8988T (cell line): Measurements from ENCODE around the gene KRT4.
"Not testable (repeated sequence)": the region's sequence is repeated elsewhere in the genome, so short reads cannot be mapped to it uniquely, and the experiment has no call there.

Experiments
- DNase-seq: peaks from one replicate; pipeline ENCODE4 v3.0.0; 2011

KRT4 gene

GRCh38 chr12:52813885-52814709, at the start of gene KRT4:
Gene KRT4 (minus strand): TSS chr12:52814116. CDS start chr12:52814058, 58 bp downstream.
- no peak for DNase-seq

GRCh38 chr12:52862023-52862422, 48.1 kb upstream of the KRT4 start:
- DNase-seq, result no peak

GRCh38 chr12:52861511-52861910, 47.6 kb upstream of the KRT4 start:
- no peak for DNase-seq

GRCh38 chr12:52860102-52860823, 46.3 kb upstream of the KRT4 start:
- no peak for DNase-seq

GRCh38 chr12:52857500-52857899, 43.6 kb upstream of the KRT4 start:
- no peak for DNase-seq

- DNase-seq, result no peak
Observed at GRCh38 chr12:52856787-52857186, 42.9 kb upstream of the KRT4 start.

GRCh38 chr12:52856077-52856476, 42.2 kb upstream of the KRT4 start:
- not testable (repeated sequence) for DNase-seq

GRCh38 chr12:52851787-52852186, 37.9 kb upstream of the KRT4 start:
- DNase-seq, result no peak

GRCh38 chr12:52850681-52851080, 36.8 kb upstream of the KRT4 start:
- DNase-seq, result no peak

- DNase-seq, result no peak
Observed at GRCh38 chr12:52849511-52849910, 35.6 kb upstream of the KRT4 start.

GRCh38 chr12:52848661-52849255, 34.8 kb upstream of the KRT4 start, which contains the start of gene KRT78:
Gene KRT78 (minus strand): TSS chr12:52848994. CDS start chr12:52848930, 64 bp downstream.
- DNase-seq, result no peak

- DNase-seq, result no peak
Observed at GRCh38 chr12:52847335-52848102, 33.6 kb upstream of the KRT4 start.

- DNase-seq, result no peak
Observed at GRCh38 chr12:52846356-52846970, 32.5 kb upstream of the KRT4 start.

- DNase-seq, result no peak
Observed at GRCh38 chr12:52845946-52846345, 32.0 kb upstream of the KRT4 start.

- no peak for DNase-seq
Observed at GRCh38 chr12:52844386-52844785, 30.5 kb upstream of the KRT4 start.

- DNase-seq, result no peak
Observed at GRCh38 chr12:52839436-52840105, 25.7 kb upstream of the KRT4 start.

GRCh38 chr12:52838609-52839435, 24.9 kb upstream of the KRT4 start:
- no peak for DNase-seq

GRCh38 chr12:52837781-52838608, 24.1 kb upstream of the KRT4 start:
- no peak for DNase-seq

GRCh38 chr12:52837413-52837741, 23.5 kb upstream of the KRT4 start:
- no peak for DNase-seq
